Muscle layer of duodenum (tissue), 2 donors: ENCODE results near the gene CHST9.

Experiments
- H3K27ac ChIP-seq: one replicate; pipeline ENCODE4 v1.7.0; 2013; ENCODE audit warnings: mild to moderate bottlenecking, low read length
- H3K27me3 ChIP-seq: one replicate; pipeline ENCODE4 v1.7.0; 2013; ENCODE audit warnings: low read depth, mild to moderate bottlenecking, control low read depth, low read length
- H3K36me3 ChIP-seq, 2 donors: one replicate each; pipeline ENCODE4 v1.7.0; 2013; ENCODE audit warnings: low read length in 2 of 2, control low read depth in 1 of 2, mild to moderate bottlenecking in 1 of 2; ENCODE audit not compliant: insufficient read depth in 2 of 2, control insufficient read depth in 1 of 2
- H3K4me1 ChIP-seq, 2 donors: one replicate each; pipeline ENCODE4 v1.7.0; 2013; ENCODE audit warnings: low read length in 2 of 2, mild to moderate bottlenecking in 2 of 2, control low read depth in 1 of 2, moderate library complexity in 1 of 2; ENCODE audit not compliant: insufficient read depth in 2 of 2, control insufficient read depth in 1 of 2
- H3K4me3 ChIP-seq, 2 donors: one replicate each; pipeline ENCODE4 v1.7.0; 2013; ENCODE audit warnings: low read length in 2 of 2, low read depth in 1 of 2, mild to moderate bottlenecking in 1 of 2
- H3K9me3 ChIP-seq, 2 donors: one replicate each; pipeline ENCODE4 v1.7.0; 2013; ENCODE audit warnings: low read length in 2 of 2, control low read depth in 1 of 2, mild to moderate bottlenecking in 1 of 2; ENCODE audit not compliant: control insufficient read depth in 1 of 2
- donor health status: healthy.

CHST9 gene

GRCh38 chr18:27033722-27034121 is 151.4 kb downstream of the CHST9 start:
- no peaks in the 10 kb centered on the region for H3K9me3 ChIP-seq
- no peaks in the 10 kb centered on the region for H3K36me3 ChIP-seq
- no peaks in the 10 kb centered on the region for H3K4me1 ChIP-seq
- H3K27me3 ChIP-seq: no peaks in the 10 kb centered on the region
- H3K27ac ChIP-seq: no peak overlapping the region
- no peak overlapping the region for H3K4me3 ChIP-seq

GRCh38 chr18:27030421-27030820 is 154.7 kb downstream of the CHST9 start:
- H3K4me1 ChIP-seq: no peaks in the 10 kb centered on the region

GRCh38 chr18:27022477-27022876 is 162.6 kb downstream of the CHST9 start:
- Histone ChIP-seq H3K4me3 (no peak overlapping the region), H3K9me3 (no peaks in the 10 kb centered on the region), H3K36me3 (no peaks in the 10 kb centered on the region), H3K27ac (no peak overlapping the region), H3K27me3 (no peaks in the 10 kb centered on the region), H3K4me1 (no peaks in the 10 kb centered on the region)

More at GRCh38 chr18:27030421-27030820, 154.7 kb downstream of the CHST9 start:
- Histone ChIP-seq H3K27me3 (no peaks in the 10 kb centered on the region), H3K9me3 (no peaks in the 10 kb centered on the region), H3K4me3 (no peak overlapping the region), H3K27ac (no peak overlapping the region), H3K36me3 (no peaks in the 10 kb centered on the region)

- H3K4me1 ChIP-seq: no peaks in the 10 kb centered on the region
- no peaks in the 10 kb centered on the region for H3K9me3 ChIP-seq
- H3K4me3 ChIP-seq: no peak overlapping the region
- no peaks in the 10 kb centered on the region for H3K36me3 ChIP-seq
- H3K27ac ChIP-seq: no peak overlapping the region
- no peaks in the 10 kb centered on the region for H3K27me3 ChIP-seq
These were observed 167.1 kb downstream of the CHST9 start for GRCh38 chr18:27017901-27018500.

GRCh38 chr18:27014841-27015240 is 170.3 kb downstream of the CHST9 start:
- H3K27me3 ChIP-seq: no peaks in the 10 kb centered on the region
- no peaks in the 10 kb centered on the region for H3K4me1 ChIP-seq
- no peak overlapping the region for H3K27ac ChIP-seq
- no peaks in the 10 kb centered on the region for H3K36me3 ChIP-seq
- no peak overlapping the region for H3K4me3 ChIP-seq
- H3K9me3 ChIP-seq: no peaks in the 10 kb centered on the region

- H3K4me1 ChIP-seq: no peaks in the 10 kb centered on the region
- no peak overlapping the region for H3K4me3 ChIP-seq
- no peaks in the 10 kb centered on the region for H3K36me3 ChIP-seq
- H3K27ac ChIP-seq: no peak overlapping the region
- H3K27me3 ChIP-seq: no peaks in the 10 kb centered on the region
- H3K9me3 ChIP-seq: no peaks in the 10 kb centered on the region
These were observed 174.3 kb downstream of the CHST9 start for GRCh38 chr18:27010784-27011183.

- Histone ChIP-seq H3K27me3 (no peaks in the 10 kb centered on the region), H3K4me1 (no peaks in the 10 kb centered on the region), H3K27ac (no peak overlapping the region), H3K36me3 (no peaks in the 10 kb centered on the region), H3K9me3 (no peaks in the 10 kb centered on the region), H3K4me3 (no peak overlapping the region)
These were observed 175.8 kb downstream of the CHST9 start for GRCh38 chr18:27009293-27009692.

GRCh38 chr18:27008575-27008974 is 176.5 kb downstream of the CHST9 start:
- no peak overlapping the region for H3K27ac ChIP-seq
- no peaks in the 10 kb centered on the region for H3K27me3 ChIP-seq
- H3K4me3 ChIP-seq: no peak overlapping the region
- H3K36me3 ChIP-seq: no peaks in the 10 kb centered on the region
- no peaks in the 10 kb centered on the region for H3K9me3 ChIP-seq
- no peaks in the 10 kb centered on the region for H3K4me1 ChIP-seq

GRCh38 chr18:27007880-27008279 is 177.2 kb downstream of the CHST9 start:
- no peak overlapping the region for H3K4me3 ChIP-seq
- H3K27me3 ChIP-seq: no peaks in the 10 kb centered on the region
- H3K36me3 ChIP-seq: no peaks in the 10 kb centered on the region
- no peaks in the 10 kb centered on the region for H3K9me3 ChIP-seq
- H3K27ac ChIP-seq: no peak overlapping the region
- no peaks in the 10 kb centered on the region for H3K4me1 ChIP-seq

GRCh38 chr18:27005589-27005988 is 179.5 kb downstream of the CHST9 start:
- H3K9me3 ChIP-seq: no peaks in the 10 kb centered on the region
- H3K27me3 ChIP-seq: no peaks in the 10 kb centered on the region
- H3K27ac ChIP-seq: no peak overlapping the region
- no peak overlapping the region for H3K4me3 ChIP-seq
- no peaks in the 10 kb centered on the region for H3K4me1 ChIP-seq
- no peaks in the 10 kb centered on the region for H3K36me3 ChIP-seq

GRCh38 chr18:27004056-27004829 is 180.9 kb downstream of the CHST9 start:
- H3K27ac ChIP-seq: no peak overlapping the region
- no peaks in the 10 kb centered on the region for H3K27me3 ChIP-seq
- no peak overlapping the region for H3K4me3 ChIP-seq
- no peaks in the 10 kb centered on the region for H3K9me3 ChIP-seq
- no peaks in the 10 kb centered on the region for H3K4me1 ChIP-seq
- H3K36me3 ChIP-seq: no peaks in the 10 kb centered on the region

GRCh38 chr18:26999797-27000196 is 185.3 kb downstream of the CHST9 start:
- no peaks in the 10 kb centered on the region for H3K9me3 ChIP-seq
- no peak overlapping the region for H3K27ac ChIP-seq
- no peak overlapping the region for H3K4me3 ChIP-seq
- H3K27me3 ChIP-seq: no peaks in the 10 kb centered on the region
- no peaks in the 10 kb centered on the region for H3K36me3 ChIP-seq
- no peaks in the 10 kb centered on the region for H3K4me1 ChIP-seq
